ENCODE results near the gene KIF16B.
A peak's percentile ranks its signal among the peaks of the same experiment; 100 is the strongest.
"Not testable (repeated sequence)": the region's sequence is repeated elsewhere in the genome, so short reads cannot be mapped to it uniquely, and the experiment has no call there.

Gene KIF16B

GRCh38 chr20:16481977-16482376 lies 91.3 kb downstream of the KIF16B start:
- DNase-seq (ENCODE audit: low read depth), result no peak

DNA sequence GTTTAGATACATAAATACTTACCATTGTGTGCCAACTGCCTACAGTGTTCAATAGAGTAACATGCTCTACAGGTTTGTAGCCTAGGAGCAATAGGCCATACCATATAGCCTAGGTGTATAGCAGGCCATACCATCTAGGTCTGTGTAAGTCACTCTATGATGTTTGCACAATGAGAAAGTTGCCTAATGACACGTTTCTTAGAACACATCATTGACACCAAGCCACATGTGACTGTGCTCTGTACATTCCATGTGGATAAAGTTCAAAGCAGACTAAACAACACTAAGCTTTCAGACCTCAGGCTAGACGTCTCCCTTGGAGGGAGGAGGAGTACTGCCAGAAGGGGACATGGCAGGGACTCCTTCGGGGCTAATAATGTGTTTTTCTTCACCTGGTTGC lies 93.6 kb downstream of the KIF16B start:
- DNase-seq (ENCODE audit: low read depth), result no peak

DNA sequence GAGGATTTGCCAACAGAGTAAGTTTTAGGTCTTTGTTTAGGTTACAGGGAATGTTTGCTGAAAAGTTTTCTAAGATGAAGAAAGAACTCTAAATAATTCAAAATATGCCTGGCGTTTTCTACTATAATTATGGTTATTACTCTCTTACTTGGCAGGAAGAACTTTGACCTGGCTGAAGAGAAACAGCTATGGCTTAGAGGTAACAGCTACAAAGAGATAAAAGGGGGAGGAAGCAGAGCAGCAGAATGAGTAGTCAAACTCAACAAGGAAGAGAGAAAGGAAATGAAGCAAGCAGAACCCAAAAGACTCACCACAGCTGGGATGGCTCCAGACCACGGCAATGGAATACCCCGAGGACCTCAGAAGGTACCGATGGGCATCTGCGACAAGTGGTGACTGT lies 95.6 kb downstream of the KIF16B start:
- DNase-seq (ENCODE audit: low read depth), result no peak

DNA sequence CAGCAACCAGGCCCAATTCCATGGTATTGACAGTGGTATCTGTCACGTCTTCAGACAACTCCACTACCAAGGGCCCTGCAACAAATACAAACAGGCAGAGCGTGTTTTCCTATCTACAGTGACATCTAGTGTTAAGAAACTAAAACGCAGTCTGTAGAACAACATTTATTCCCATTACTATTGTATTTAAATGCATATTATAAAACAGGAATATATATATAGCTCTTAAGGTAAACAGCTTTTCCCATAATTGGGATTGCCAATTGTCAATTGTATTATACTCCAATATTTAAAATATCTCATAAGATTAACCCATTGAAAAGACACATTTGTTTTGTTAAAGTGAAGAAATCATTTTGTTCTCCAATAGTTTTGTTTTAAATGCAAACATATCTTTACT lies 97.2 kb downstream of the KIF16B start:
- DNase-seq (ENCODE audit: low read depth), result peak; percentile 61

DNA sequence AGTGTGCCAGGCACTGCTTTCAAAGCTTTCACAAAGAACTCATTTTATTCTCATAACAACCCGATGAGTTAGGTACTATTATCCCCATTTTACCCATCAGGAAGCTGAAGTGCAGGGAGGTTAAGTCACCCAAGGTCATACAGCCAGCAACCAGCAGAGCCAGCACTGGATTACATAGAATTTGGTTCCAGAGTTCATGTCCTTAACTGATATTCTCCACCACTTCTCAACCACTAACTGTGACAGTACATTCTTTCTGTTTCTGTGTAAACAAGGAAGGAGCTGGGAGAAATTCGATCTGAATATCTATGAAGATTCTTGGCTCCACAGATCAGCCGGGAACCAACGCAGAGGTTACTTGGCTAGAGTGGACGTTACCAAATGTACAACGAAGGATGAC lies 98.0 kb downstream of the KIF16B start:
- peak; percentile 49 for DNase-seq (ENCODE audit: low read depth)

- DNase-seq (ENCODE audit: low read depth), result no peak
These were observed 98.9 kb downstream of the KIF16B start for GRCh38 chr20:16474363-16474762.

GRCh38 chr20:16472045-16472872 lies 101.0 kb downstream of the KIF16B start:
- no peak for DNase-seq (ENCODE audit: low read depth)

DNA sequence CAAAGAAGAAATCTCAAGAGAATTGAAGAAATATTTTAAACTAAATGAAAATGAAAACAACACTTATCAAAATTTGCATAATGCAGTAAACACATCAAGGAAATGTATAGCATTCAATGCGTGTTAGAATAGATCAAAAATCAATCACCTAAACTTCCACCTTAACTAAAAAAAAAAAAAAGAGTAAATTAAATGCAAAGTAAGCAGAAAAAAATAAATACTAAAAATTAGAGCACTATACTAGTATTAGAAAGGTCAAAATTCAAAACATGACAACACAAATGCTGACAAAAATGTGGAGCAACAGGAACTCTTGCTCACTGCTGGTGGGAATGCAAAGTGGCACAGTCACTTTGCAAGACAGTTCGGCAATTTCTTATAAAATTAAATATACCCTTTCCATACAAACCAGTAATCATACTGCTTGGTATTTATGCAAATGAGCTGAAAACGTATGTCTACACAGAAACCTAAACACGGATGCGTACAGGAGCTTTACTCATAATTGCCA lies 103.8 kb downstream of the KIF16B start:
- no peak for DNase-seq (ENCODE audit: low read depth)

DNA sequence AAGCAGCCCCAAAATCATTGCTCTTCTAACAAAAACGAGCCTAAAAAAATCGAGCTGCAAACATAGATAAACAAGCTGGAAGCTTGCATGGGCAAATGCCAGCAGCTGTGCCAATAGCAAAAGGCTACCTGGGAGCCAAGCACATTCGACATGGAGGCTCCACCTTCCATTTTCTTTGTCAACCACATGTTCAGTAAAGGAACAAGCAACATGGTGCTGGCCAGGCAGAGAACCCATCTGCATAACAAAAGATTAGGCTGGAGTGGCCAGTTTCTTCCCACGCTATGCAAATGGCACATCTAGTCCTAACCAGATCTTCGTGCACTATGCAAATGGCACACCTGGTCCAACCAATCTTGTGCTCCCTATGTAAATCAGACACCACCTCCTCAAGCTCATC lies 110.5 kb downstream of the KIF16B start:
- no peak for DNase-seq (ENCODE audit: low read depth)

- peak; percentile 82 for DNase-seq (ENCODE audit: low read depth)
These were observed 114.1 kb downstream of the KIF16B start for GRCh38 chr20:16459019-16459700.

- DNase-seq (ENCODE audit: low read depth), result no peak
These were observed 115.7 kb downstream of the KIF16B start for GRCh38 chr20:16457514-16457913.

GRCh38 chr20:16455324-16455723 lies 117.9 kb downstream of the KIF16B start:
- no peak for DNase-seq (ENCODE audit: low read depth)

DNA sequence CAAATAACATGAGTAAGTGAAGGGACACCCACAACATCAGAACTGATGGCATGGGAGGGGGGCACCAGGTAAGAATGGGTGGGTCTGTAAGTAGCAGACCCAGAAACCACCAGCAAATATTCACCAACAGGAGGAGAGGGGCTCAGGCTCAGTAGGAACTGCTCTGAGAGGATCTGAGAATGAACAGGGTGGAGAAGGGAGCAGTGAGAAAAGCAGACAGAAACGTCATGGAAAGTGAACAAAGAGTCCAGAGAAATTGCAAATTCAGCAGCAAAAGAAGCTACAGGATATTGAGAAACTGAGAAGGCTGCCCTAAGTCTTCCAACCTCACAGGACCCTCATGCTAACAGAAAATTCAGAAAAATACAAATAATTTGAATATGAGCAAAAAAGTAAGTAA lies 121.3 kb downstream of the KIF16B start:
- DNase-seq (ENCODE audit: low read depth), result no peak

- no peak for DNase-seq (ENCODE audit: low read depth)
These were observed 122.2 kb downstream of the KIF16B start for GRCh38 chr20:16451001-16451400.

DNA sequence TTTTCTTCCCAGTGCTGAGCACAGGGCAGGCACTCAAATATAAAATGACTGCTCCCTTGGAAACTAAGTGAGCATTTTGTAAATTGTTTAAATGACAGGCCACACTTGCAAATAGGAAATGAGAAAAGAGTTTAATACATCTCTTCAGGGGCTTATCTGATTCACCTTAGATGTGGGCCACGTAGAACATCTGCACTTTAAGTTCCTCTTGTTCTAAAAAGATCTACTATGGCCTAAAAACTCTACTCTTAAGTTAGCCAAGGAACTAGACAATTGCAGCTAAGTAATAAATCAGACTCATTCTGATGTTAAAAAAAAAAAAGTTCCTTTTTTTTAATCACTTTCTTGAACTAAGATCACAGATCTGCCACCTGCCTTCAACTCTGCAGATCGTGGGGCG lies 126.3 kb downstream of the KIF16B start:
- DNase-seq (ENCODE audit: low read depth), result no peak

GRCh38 chr20:16446246-16446645 lies 127.0 kb downstream of the KIF16B start:
- no peak for DNase-seq (ENCODE audit: low read depth)

GRCh38 chr20:16445482-16445881 lies 127.8 kb downstream of the KIF16B start:
- DNase-seq (ENCODE audit: low read depth), result no peak

DNA sequence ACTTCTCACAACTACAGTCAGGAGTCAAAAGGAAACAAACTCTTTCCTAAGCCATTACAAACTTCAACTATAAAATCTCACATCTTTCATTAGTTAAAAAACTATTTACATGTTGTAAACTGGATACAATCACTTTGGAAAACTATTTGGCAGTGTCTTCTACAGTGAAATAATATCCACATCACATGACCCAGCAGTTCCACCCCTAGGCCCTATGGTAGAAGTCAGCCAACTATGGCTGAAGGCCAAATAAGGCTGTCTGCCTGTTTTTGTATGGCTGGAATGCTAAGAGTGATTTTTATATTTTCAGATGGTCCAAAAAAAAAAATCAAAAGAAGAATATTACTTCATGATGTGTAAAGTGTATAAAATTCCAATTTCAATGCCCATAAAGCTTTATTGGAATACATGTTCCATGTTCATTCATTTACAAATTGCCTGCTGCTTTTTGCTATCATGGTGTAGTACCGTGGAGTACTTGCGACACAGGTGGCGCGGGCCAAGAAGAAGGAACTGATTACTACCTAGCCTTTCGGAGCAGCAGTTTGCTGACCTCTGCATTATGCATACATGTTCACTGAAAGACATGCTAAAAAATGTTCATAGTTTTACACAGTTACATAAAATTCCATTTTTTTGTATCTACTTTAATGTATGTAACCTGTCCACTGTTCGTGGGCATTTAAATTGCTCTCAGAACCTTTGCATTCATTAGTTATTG lies 129.0 kb downstream of the KIF16B start:
- peak; percentile 67 for DNase-seq (ENCODE audit: low read depth)

GRCh38 chr20:16441546-16442164 lies 131.6 kb downstream of the KIF16B start:
- DNase-seq (ENCODE audit: low read depth), result no peak

DNA sequence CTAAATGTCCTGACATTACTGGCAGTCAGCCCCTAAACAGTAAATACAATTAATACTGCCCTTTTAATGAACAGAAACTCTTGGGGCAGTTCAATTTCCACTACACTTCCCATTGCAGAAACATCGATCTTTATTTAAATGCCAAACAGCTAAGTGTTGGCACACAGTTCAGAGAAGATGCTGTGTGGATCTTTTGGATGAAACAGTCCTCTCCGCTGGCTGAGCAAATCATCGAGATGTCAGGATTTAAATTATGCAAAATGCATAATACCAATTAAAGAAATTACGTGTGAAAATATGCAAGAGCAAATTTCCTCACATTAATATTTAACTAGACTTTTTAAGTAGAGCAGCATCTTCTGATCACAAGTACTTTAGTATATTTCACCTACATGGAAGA lies 132.6 kb downstream of the KIF16B start:
- DNase-seq (ENCODE audit: low read depth), result no peak

- not testable (repeated sequence) for DNase-seq (ENCODE audit: low read depth)
These were observed 133.7 kb downstream of the KIF16B start for GRCh38 chr20:16439540-16439939.

- no peak for DNase-seq (ENCODE audit: low read depth)
These were observed 135.1 kb downstream of the KIF16B start for GRCh38 chr20:16438100-16438499.

All from fibroblast of the conjunctiva (primary cell).